PFSK-1 (cell line): ENCODE data around the gene EXOC1. TPM values are rescaled to one million over a fixed set of nuclear protein-coding genes. Genes with fewer than 3 reads are reported as not detected.

Source experiments
- FOXP2 ChIP-seq: optimal IDR thresholded peaks from 2 replicates; pipeline ENCODE3; 2011; ENCODE audit warnings: borderline replicate concordance, control low read depth, inconsistent platforms; ENCODE audit not compliant: insufficient read depth; ENCODE audit errors: extremely low read length, extremely low read depth
- POLR2AphosphoS5 ChIP-seq: IDR thresholded peaks from 2 replicates; pipeline ENCODE4 v1.6.1; 2012; ENCODE audit warnings: low read depth, mild to moderate bottlenecking, control low read depth, low read length, moderate library complexity
- SIN3A ChIP-seq: IDR thresholded peaks from 2 replicates; pipeline ENCODE4 v1.6.1; 2012; ENCODE audit warnings: mild to moderate bottlenecking, low read length, moderate library complexity, borderline replicate concordance; ENCODE audit not compliant: insufficient read depth
- TAF1 ChIP-seq: IDR thresholded peaks from 2 replicates; pipeline ENCODE4 v1.6.1; 2012; ENCODE audit warnings: low read length, control low read depth, borderline replicate concordance; ENCODE audit not compliant: insufficient read depth
- polyA plus RNA-seq: library from polyadenylated mRNA; unstranded; fragments of >200 nt; gene quantifications from one replicate; pipeline ENCODE4 v1.2.1, GENCODE V29; 2012; ENCODE audit warnings: low read depth, missing spikeins; ENCODE audit not compliant: insufficient read length
- TF ChIP-seq, protein P1 (sequence below), 2 experiments: IDR thresholded peaks; 2 replicates each; pipeline versions ENCODE4 v1.6.1 to v1.8.0; 2011 to 2012; ENCODE audit warnings: low read depth in 2 of 2, low read length in 2 of 2, control low read depth in 1 of 2, inconsistent platforms in 1 of 2, mild to moderate bottlenecking in 1 of 2, moderate library complexity in 1 of 2; ENCODE audit not compliant: insufficient read depth in 1 of 2

EXOC1 gene
- 6.9 TPM for polyA plus RNA-seq

DNA sequence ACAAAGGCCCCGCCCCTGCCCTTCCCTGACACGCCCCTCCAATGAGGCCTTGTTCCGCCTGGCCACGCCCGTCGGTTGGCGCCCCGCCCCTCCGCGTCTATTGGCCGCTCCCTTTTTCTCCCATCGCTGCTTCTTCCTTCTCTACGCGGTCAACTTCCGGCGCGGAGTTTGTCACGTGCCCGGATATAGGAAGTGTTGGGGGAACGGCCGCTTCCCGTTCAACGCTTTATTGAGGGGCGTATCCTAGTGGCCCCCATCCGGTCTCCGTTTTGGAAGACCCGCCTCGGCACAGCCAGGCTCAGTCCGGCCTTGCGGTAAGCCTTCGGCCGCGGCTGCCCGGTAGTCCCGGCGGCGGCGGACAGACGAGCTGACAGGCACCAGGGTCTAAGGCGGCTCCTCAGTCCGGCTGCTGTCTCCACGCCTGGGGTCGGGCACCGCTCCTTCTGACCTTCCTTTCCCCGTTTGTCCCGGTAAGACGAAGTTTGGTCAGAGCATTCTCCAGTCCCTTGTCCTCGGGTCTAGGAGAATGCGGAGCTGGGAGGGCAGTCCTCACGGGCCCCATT, at the start of gene EXOC1:
Gene EXOC1, plus strand, starts transcription at position 165 of the 563 bp plus-strand sequence. CDS start 4,676 bp downstream, outside the sequence.
- TF ChIP-seq POLR2AphosphoS5 = peak; percentile 64; the same call in 1 of the 2 replicates
- TF ChIP-seq TAF1 = peak; percentile 46; the same call in 1 of the 2 replicates
- TF ChIP-seq SIN3A = peak; percentile 84; the same call in 1 of the 2 replicates
- TF ChIP-seq FOXP2 = peak; percentile 49
- TF ChIP-seq, protein P1, sequence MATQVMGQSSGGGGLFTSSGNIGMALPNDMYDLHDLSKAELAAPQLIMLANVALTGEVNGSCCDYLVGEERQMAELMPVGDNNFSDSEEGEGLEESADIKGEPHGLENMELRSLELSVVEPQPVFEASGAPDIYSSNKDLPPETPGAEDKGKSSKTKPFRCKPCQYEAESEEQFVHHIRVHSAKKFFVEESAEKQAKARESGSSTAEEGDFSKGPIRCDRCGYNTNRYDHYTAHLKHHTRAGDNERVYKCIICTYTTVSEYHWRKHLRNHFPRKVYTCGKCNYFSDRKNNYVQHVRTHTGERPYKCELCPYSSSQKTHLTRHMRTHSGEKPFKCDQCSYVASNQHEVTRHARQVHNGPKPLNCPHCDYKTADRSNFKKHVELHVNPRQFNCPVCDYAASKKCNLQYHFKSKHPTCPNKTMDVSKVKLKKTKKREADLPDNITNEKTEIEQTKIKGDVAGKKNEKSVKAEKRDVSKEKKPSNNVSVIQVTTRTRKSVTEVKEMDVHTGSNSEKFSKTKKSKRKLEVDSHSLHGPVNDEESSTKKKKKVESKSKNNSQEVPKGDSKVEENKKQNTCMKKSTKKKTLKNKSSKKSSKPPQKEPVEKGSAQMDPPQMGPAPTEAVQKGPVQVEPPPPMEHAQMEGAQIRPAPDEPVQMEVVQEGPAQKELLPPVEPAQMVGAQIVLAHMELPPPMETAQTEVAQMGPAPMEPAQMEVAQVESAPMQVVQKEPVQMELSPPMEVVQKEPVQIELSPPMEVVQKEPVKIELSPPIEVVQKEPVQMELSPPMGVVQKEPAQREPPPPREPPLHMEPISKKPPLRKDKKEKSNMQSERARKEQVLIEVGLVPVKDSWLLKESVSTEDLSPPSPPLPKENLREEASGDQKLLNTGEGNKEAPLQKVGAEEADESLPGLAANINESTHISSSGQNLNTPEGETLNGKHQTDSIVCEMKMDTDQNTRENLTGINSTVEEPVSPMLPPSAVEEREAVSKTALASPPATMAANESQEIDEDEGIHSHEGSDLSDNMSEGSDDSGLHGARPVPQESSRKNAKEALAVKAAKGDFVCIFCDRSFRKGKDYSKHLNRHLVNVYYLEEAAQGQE (IDR thresholded peaks at IDR 0.05; ENCODE audit: insufficient read depth in 1 of 2, low read depth in 2 of 2, low read length in 2 of 2) = no peak

DNA sequence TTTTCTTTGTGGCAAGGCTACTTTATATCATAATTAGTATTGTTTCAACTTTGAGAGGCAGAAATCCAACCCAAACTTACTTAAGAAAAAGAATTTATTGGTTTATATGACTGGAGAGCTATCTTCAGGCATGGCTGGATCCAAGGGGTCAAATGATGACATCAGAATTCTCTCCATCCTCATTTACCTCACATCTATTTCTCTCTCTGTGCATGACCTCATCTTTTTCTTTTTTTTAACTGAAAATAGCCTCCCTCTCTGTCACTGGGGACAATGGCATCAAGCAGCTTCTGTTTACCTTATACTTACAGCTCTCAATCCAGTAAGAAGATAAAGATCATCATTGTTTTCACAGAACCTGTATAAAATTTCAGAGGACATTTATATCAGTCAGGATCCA, 45.9 kb upstream of the EXOC1 start:
- TF ChIP-seq POLR2AphosphoS5 (no peak), SIN3A (no peak)
- TF ChIP-seq, protein P1 (IDR thresholded peaks at IDR 0.05; ENCODE audit: insufficient read depth in 1 of 2, low read depth in 2 of 2, low read length in 2 of 2) = no peak

DNA sequence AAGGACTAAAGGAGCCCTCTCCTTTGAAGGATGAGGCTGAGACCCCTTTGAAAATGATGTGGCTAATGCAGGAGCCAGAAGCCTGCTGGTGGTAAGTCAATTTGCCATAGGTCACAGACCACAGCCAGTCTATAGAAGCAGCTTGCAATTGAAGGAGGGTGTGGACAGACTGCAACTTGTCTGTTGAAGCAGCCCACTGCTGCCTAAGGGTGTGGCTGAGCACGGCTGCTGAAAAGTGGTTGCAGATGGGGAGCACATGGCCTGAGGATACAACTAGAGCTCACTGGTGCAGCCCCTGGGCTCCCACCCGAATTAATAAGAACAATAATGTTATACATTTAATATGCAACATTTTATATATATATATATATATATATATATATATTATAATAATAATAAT, 45.3 kb upstream of the EXOC1 start:
- TF ChIP-seq FOXP2 (no peak), SIN3A (no peak), TAF1 (no peak), POLR2AphosphoS5 (no peak)
- TF ChIP-seq, protein P1 (IDR thresholded peaks at IDR 0.05; ENCODE audit: insufficient read depth in 1 of 2, low read depth in 2 of 2, low read length in 2 of 2) = no peak

- TF ChIP-seq FOXP2 = no peak
- no peak for TF ChIP-seq POLR2AphosphoS5
- no peak for TF ChIP-seq TAF1
- TF ChIP-seq, protein P1 (IDR thresholded peaks at IDR 0.05; ENCODE audit: insufficient read depth in 1 of 2, low read depth in 2 of 2, low read length in 2 of 2) = no peak
- no peak for TF ChIP-seq SIN3A
These were observed 44.8 kb upstream of the EXOC1 start for GRCh38 chr4:55808632-55809031.

DNA sequence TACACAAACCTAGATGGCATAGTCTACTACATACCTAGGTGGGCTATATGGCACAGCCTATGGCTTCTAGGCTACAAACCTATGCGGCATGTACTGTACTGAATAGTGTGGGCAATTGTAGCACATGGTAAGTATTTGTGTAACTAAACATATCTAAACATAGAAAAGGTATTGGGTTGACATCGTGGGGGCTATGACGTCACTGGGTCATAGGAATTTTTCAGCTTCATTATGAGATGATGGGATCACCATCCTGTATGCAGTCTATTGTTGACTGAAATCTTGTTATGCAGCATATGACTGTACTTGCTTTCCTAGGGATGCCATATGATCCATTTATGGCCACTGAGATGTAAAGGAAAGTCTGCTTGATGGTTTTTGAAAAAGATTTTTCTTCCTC, 35.8 kb upstream of the EXOC1 start:
- TF ChIP-seq POLR2AphosphoS5 = no peak
- no peak for TF ChIP-seq FOXP2
- no peak for TF ChIP-seq SIN3A
- TF ChIP-seq, protein P1 (IDR thresholded peaks at IDR 0.05; ENCODE audit: insufficient read depth in 1 of 2, low read depth in 2 of 2, low read length in 2 of 2) = no peak
- no peak for TF ChIP-seq TAF1
